ENCODE results near the gene PDGFB.

The PDGFB gene

DNA sequence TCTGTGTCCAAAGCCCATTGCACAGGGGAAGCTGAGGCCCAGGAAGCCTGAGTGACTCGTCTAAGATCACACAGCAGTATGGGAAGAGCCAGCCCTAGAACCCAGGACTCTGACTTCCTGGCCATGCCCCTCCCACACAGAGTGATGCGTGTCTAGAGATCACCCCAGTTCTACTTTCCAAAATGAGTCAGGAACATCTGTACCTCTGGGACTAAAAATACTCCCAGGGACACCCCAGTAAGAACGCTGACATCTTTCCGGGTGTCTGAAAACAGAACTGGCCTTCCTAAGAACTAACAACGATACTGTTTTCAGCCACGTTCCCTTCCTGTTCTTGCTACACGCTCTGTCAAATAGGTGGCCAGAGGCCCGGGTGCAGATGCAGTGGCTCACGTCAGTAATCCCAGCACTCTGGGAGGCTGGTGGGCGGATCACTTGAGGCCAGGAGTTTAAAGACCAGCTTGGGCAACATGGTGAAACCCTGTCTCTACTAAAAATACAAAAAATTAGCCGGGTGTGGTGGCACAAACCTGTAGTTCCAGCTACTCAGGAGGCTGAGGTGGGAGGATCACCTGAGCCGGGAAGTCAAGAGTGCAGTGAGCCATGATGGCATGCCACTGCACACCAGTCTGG, 21.7 kb upstream of the PDGFB start:
- H3K27ac ChIP-seq (ENCODE audit: low read length), result peak overlapping the region; percentile 78
- no peaks in the 10 kb centered on the region for H3K79me2 ChIP-seq (ENCODE audit: low read length)
- peak overlapping the region; percentile 25; the same call in 1 of the 2 replicates for H3K9ac ChIP-seq (ENCODE audit: low read length)
- no peaks in the 10 kb centered on the region for H3K36me3 ChIP-seq (replicated peaks; ENCODE audit: low read depth, low read length)
- no peaks in the 10 kb centered on the region for H4K20me1 ChIP-seq (ENCODE audit: insufficient read depth, low read length)
- no peaks in the 10 kb centered on the region for H3K27me3 ChIP-seq (ENCODE audit: low read depth, low read length)
- peak overlapping the region; percentile 56 for H2AFZ ChIP-seq (ENCODE audit: low read depth, low read length)
- no peaks in the 10 kb centered on the region for H3K9me3 ChIP-seq (ENCODE audit: insufficient read depth, low read length)
- H3K4me3 ChIP-seq (ENCODE audit: low read length), result no peak overlapping the region
- peak overlapping the region; percentile 28 for H3K4me2 ChIP-seq (ENCODE audit: low read length)
- H3K4me1 ChIP-seq (ENCODE audit: low read length), result peaks cover 29% of the 10 kb centered on the region
- TF ChIP-seq, protein P1, sequence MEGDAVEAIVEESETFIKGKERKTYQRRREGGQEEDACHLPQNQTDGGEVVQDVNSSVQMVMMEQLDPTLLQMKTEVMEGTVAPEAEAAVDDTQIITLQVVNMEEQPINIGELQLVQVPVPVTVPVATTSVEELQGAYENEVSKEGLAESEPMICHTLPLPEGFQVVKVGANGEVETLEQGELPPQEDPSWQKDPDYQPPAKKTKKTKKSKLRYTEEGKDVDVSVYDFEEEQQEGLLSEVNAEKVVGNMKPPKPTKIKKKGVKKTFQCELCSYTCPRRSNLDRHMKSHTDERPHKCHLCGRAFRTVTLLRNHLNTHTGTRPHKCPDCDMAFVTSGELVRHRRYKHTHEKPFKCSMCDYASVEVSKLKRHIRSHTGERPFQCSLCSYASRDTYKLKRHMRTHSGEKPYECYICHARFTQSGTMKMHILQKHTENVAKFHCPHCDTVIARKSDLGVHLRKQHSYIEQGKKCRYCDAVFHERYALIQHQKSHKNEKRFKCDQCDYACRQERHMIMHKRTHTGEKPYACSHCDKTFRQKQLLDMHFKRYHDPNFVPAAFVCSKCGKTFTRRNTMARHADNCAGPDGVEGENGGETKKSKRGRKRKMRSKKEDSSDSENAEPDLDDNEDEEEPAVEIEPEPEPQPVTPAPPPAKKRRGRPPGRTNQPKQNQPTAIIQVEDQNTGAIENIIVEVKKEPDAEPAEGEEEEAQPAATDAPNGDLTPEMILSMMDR (IDR thresholded peaks at IDR 0.05; ENCODE audit: low read depth, low read length), result no peak
- TF ChIP-seq EZH2phosphoT487 (IDR thresholded peaks at IDR 0.05; ENCODE audit: low read depth), result no peak

DNA sequence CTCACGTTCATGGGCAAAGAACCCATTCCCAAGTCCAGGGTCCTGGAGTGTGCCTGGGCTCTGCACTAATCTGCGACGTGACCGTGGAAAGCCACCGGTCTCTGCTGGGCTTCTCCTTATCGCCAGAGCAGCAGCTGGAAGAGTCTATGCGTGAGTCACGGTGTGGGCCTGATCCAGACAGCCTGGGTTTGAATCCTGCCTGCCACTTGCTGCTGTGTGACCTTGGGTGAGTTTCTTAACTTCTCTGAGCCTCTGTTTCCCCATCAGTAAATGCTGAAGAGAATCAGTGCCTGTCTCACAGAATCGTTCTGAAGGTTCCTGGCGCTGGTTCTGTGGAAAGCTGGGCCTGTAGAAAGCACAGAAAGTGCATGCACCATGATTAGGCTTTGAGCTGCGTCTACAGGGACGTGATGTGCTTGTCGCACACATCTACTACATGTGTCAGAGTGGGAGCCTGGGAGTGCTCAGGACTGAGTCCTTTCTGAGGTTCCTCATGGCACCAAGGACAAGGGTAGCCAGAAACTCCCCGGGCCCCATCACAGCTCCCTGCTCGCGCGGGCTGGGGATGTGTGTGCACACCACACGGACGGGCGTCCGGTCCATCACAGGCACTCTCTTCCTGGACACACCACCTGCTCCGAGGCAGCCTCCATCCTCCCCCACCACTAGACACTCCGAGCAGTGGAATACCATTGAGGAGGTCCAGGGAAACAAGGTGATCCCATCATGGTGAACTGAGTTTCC, 20.5 kb upstream of the PDGFB start:
- Histone ChIP-seq H3K9ac (ENCODE audit: low read length) (no peak overlapping the region), H3K4me2 (ENCODE audit: low read length) (no peak overlapping the region), H3K4me1 (ENCODE audit: low read length) (peaks cover 29% of the 10 kb centered on the region)

DNA sequence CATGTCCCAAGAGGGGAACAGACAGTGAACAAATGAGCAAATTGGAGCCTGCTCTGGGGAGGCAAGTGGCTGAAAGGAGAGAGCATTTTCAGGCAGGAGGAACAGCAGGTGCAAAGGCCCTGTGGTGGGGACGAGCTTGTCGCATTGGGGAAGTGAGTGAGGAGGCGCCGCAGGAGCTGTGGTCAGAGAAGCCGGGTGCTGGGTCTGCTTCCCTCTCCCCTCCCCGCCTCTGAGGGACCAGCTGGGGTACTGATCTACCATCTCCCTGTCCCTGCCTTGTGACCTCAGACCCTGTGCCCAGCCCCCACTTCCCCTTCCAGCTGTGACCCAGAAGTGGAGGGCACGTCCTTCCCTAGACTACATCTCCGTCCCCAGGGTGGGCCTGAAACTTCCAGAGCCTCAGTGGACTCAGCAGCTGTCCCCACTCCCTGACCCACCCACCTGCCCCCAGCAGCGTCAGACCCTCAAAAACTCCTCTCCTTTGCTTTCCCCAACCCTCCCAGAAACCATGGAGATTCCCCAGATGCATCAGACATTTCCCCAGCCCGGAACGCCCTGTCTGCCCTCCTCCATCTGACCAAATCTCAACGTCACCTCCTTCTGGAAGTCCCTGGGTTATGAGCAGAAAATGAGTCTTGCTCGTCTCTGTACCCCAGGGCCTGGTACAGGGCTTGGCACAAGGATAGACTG, 19.7 kb upstream of the PDGFB start:
- H3K79me2 ChIP-seq (ENCODE audit: low read length), result no peaks in the 10 kb centered on the region
- H3K9ac ChIP-seq (ENCODE audit: low read length), result no peak overlapping the region
- no peak overlapping the region for H2AFZ ChIP-seq (ENCODE audit: low read depth, low read length)
- no peak overlapping the region for H3K4me2 ChIP-seq (ENCODE audit: low read length)
- no peak overlapping the region for H3K27ac ChIP-seq (ENCODE audit: low read length)
- no peaks in the 10 kb centered on the region for H3K36me3 ChIP-seq (replicated peaks; ENCODE audit: low read depth, low read length)
- TF ChIP-seq EZH2phosphoT487 (IDR thresholded peaks at IDR 0.05; ENCODE audit: low read depth), result no peak
- TF ChIP-seq, protein P1 (IDR thresholded peaks at IDR 0.05; ENCODE audit: low read depth, low read length), result no peak
- no peaks in the 10 kb centered on the region for H4K20me1 ChIP-seq (ENCODE audit: insufficient read depth, low read length)
- no peaks in the 10 kb centered on the region for H3K27me3 ChIP-seq (ENCODE audit: low read depth, low read length)
- no peak overlapping the region for H3K4me3 ChIP-seq (ENCODE audit: low read length)
- peaks cover 29% of the 10 kb centered on the region for H3K4me1 ChIP-seq (ENCODE audit: low read length)
- no peaks in the 10 kb centered on the region for H3K9me3 ChIP-seq (ENCODE audit: insufficient read depth, low read length)

More for the DNA sequence above, 20.5 kb upstream of the PDGFB start:
- TF ChIP-seq, protein P1 (IDR thresholded peaks at IDR 0.05; ENCODE audit: low read depth, low read length), result no peak
- no peak for TF ChIP-seq EZH2phosphoT487 (IDR thresholded peaks at IDR 0.05; ENCODE audit: low read depth)
- Histone ChIP-seq H3K79me2 (ENCODE audit: low read length) (no peaks in the 10 kb centered on the region), H3K27ac (ENCODE audit: low read length) (no peak overlapping the region), H3K36me3 (replicated peaks; ENCODE audit: low read depth, low read length) (no peaks in the 10 kb centered on the region), H4K20me1 (ENCODE audit: insufficient read depth, low read length) (no peaks in the 10 kb centered on the region), H3K27me3 (ENCODE audit: low read depth, low read length) (no peaks in the 10 kb centered on the region), H3K4me3 (ENCODE audit: low read length) (no peak overlapping the region), H2AFZ (ENCODE audit: low read depth, low read length) (no peak overlapping the region), H3K9me3 (ENCODE audit: insufficient read depth, low read length) (no peaks in the 10 kb centered on the region)
